ENCODE data around the gene RBM33. TPM values are rescaled to one million over a fixed set of nuclear protein-coding genes. Genes with fewer than 3 reads are reported as not detected.

RBM33 gene
- total and polyA plus RNA-seq, 2 of the 13 experiments (the other 11 are each of a cell fraction or from before 2014, with no cell fraction given) = 12.4 to 28.9 TPM

DNA sequence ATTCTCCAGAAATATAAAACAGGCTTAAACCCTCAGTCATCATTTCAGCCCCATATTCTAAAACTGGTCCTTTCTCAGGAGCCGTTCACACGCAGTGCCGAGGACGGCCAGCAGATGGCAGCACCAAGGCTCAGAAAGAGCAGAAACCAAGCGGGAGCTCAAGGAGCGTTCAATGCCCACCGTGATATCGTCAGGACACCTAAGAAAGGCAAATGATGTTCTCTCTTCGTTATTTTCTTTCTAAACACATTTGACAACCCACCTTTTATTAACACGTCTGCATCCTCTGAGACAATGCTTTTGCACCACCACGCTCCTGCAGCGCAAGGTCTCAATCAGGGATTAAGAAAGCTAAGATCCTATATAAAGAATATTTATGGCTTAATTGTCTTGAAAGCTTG lies 45.7 kb upstream of the RBM33 start (continued):
- TF ChIP-seq ATRX (CRISPR knock-in tag; IDR thresholded peaks at IDR 0.05; ENCODE audit: borderline replicate concordance) = no peak
- peak; percentile 83; the same call in 1 of the 2 replicates for TF ChIP-seq ZNF614 (CRISPR knock-in tag; IDR thresholded peaks at IDR 0.05; ENCODE audit: borderline replicate concordance)
- TF ChIP-seq RAD21 (CRISPR knock-in tag; IDR thresholded peaks at IDR 0.05) = peak; percentile 90
- TF ChIP-seq ZBTB39 (CRISPR knock-in tag; IDR thresholded peaks at IDR 0.05) = no peak
- TF ChIP-seq FOXO1 (CRISPR knock-in tag; IDR thresholded peaks at IDR 0.05) = peak; percentile 24; the same call in 1 of the 2 replicates
- TF ChIP-seq MIXL1 (CRISPR knock-in tag; IDR thresholded peaks at IDR 0.05) = 0 out of 2 replicates have a peak, but pooled peaks have one; percentile 45
- no peak for TF ChIP-seq AGO2 (optimal IDR thresholded peaks at IDR 0.05; ENCODE audit: low read depth, low read length)
- no peak for TF ChIP-seq THRA (CRISPR knock-in tag; IDR thresholded peaks at IDR 0.05; ENCODE audit: borderline replicate concordance)
- no peak for TF ChIP-seq ZNF747 (CRISPR knock-in tag; IDR thresholded peaks at IDR 0.05; ENCODE audit: borderline replicate concordance)
- TF ChIP-seq, protein P1, sequence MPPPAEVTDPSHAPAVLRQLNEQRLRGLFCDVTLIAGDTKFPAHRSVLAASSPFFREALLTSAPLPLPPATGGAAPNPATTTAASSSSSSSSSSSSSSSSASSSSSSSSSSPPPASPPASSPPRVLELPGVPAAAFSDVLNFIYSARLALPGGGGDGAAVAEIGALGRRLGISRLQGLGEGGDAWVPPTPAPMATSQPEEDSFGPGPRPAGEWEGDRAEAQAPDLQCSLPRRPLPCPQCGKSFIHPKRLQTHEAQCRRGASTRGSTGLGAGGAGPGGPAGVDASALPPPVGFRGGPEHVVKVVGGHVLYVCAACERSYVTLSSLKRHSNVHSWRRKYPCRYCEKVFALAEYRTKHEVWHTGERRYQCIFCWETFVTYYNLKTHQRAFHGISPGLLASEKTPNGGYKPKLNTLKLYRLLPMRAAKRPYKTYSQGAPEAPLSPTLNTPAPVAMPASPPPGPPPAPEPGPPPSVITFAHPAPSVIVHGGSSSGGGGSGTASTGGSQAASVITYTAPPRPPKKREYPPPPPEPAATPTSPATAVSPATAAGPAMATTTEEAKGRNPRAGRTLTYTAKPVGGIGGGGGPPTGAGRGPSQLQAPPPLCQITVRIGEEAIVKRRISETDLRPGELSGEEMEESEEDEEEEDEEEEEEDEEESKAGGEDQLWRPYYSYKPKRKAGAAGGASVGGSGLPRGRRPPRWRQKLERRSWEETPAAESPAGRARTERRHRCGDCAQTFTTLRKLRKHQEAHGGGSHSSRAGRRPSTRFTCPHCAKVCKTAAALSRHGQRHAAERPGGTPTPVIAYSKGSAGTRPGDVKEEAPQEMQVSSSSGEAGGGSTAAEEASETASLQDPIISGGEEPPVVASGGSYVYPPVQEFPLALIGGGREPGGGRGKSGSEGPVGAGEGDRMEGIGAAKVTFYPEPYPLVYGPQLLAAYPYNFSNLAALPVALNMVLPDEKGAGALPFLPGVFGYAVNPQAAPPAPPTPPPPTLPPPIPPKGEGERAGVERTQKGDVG (CRISPR knock-in tag; IDR thresholded peaks at IDR 0.05; ENCODE audit: borderline replicate concordance) = no peak
- TF ChIP-seq, protein P2, sequence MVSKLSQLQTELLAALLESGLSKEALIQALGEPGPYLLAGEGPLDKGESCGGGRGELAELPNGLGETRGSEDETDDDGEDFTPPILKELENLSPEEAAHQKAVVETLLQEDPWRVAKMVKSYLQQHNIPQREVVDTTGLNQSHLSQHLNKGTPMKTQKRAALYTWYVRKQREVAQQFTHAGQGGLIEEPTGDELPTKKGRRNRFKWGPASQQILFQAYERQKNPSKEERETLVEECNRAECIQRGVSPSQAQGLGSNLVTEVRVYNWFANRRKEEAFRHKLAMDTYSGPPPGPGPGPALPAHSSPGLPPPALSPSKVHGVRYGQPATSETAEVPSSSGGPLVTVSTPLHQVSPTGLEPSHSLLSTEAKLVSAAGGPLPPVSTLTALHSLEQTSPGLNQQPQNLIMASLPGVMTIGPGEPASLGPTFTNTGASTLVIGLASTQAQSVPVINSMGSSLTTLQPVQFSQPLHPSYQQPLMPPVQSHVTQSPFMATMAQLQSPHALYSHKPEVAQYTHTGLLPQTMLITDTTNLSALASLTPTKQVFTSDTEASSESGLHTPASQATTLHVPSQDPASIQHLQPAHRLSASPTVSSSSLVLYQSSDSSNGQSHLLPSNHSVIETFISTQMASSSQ (IDR thresholded peaks at IDR 0.05; ENCODE audit: low read depth) = 0 out of 2 replicates have a peak, but pooled peaks have one; percentile 12
- TF ChIP-seq, protein P2 (CRISPR knock-in tag; IDR thresholded peaks at IDR 0.05; ENCODE audit: borderline replicate concordance) = no peak
- no peak for TF ChIP-seq MEIS2 (CRISPR knock-in tag; IDR thresholded peaks at IDR 0.05)
- TF ChIP-seq UBTF (CRISPR knock-in tag; IDR thresholded peaks at IDR 0.05) = no peak
- peak; percentile 25; the same call in 1 of the 2 replicates for TF ChIP-seq FOXK1 (CRISPR knock-in tag; IDR thresholded peaks at IDR 0.05; ENCODE audit: borderline replicate concordance, low read depth)
- no peak for TF ChIP-seq ZNF510 (CRISPR knock-in tag; IDR thresholded peaks at IDR 0.05; ENCODE audit: low read depth)
